ENCODE data around the gene USP19.

DNA sequence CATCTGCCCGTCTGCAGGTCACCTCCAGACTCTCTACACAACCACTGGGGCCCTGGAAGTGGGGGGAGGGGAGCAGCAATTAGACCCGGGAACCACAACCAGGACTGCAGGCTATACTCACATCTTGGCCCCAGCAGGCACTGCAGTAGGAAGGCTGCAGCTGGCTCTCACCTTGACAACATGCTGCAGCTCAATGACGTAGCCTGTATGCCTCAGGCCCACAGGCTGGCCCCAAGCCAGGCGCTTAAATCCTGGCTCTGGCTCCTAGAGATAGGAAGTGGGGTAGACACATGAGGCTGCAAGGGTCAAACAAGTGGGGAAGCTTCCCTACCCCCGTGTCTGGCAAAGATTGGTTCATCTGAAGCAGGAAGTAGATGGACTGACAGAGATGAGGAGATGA, 22.2 kb downstream of the USP19 start:
- TF ChIP-seq, protein P1, sequence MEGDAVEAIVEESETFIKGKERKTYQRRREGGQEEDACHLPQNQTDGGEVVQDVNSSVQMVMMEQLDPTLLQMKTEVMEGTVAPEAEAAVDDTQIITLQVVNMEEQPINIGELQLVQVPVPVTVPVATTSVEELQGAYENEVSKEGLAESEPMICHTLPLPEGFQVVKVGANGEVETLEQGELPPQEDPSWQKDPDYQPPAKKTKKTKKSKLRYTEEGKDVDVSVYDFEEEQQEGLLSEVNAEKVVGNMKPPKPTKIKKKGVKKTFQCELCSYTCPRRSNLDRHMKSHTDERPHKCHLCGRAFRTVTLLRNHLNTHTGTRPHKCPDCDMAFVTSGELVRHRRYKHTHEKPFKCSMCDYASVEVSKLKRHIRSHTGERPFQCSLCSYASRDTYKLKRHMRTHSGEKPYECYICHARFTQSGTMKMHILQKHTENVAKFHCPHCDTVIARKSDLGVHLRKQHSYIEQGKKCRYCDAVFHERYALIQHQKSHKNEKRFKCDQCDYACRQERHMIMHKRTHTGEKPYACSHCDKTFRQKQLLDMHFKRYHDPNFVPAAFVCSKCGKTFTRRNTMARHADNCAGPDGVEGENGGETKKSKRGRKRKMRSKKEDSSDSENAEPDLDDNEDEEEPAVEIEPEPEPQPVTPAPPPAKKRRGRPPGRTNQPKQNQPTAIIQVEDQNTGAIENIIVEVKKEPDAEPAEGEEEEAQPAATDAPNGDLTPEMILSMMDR (IDR thresholded peaks at IDR 0.05 in 8 of 11, conservative IDR thresholded peaks at IDR 0.05 in 3 of 11): no peak
- TF ChIP-seq POLR2A (IDR thresholded peaks at IDR 0.05) (no peak), POLR2AphosphoS5 (IDR thresholded peaks at IDR 0.05) (no peak)
